HepG2 (cell line): ENCODE data around the gene SIRPB1. TPM values are rescaled to one million over a fixed set of nuclear protein-coding genes. Genes with fewer than 3 reads are reported as not detected.

Source experiments
- CBX1 ChIP-seq: IDR thresholded peaks from one replicate; pipeline ENCODE4 v1.6.1; 2016; ENCODE audit warnings: antibody characterized with exemption, low read depth
- FOXK1 ChIP-seq: sonication (generic); formaldehyde crosslinking; IDR thresholded peaks from 2 replicates; pipeline ENCODE4 v1.4.0; 2020; ENCODE audit warnings: low read depth, missing genetic modification reagents, borderline replicate concordance
- HNF4A ChIP-seq: sonication (generic); formaldehyde crosslinking; IDR thresholded peaks from 2 replicates; pipeline ENCODE4 v1.4.0; 2020; ENCODE audit warnings: missing genetic modification reagents
- MED1 ChIP-seq: sonication (generic); formaldehyde crosslinking; IDR thresholded peaks from 2 replicates; pipeline ENCODE4 v1.4.0; 2020; ENCODE audit warnings: missing genetic modification reagents
- NCOR1 ChIP-seq: fragments of 200-600 bp; sonication (generic); IDR thresholded peaks from 2 replicates; pipeline ENCODE4 v1.7.0; 2017; ENCODE audit warnings: antibody characterized with exemption, low read length, borderline replicate concordance
- PAX8 ChIP-seq: sonication (generic); formaldehyde crosslinking; IDR thresholded peaks from 2 replicates; pipeline ENCODE4 v1.8.0; 2022; ENCODE audit warnings: mild to moderate bottlenecking, missing genetic modification reagents, borderline replicate concordance
- SOX6 ChIP-seq, 2 experiments: fragments of 450-650 bp in 1 of 2; sonication (generic) in 1 of 2; formaldehyde crosslinking in 1 of 2; IDR thresholded peaks; 2 replicates each; pipeline versions ENCODE4 v1.4.0 to v1.6.1; 2017 to 2020; ENCODE audit warnings: antibody characterized with exemption in 1 of 2, mild to moderate bottlenecking in 1 of 2, missing genetic modification reagents in 1 of 2
- TBX2 ChIP-seq: sonication (generic); formaldehyde crosslinking; IDR thresholded peaks from 2 replicates; pipeline ENCODE4 v1.5.0; 2020; ENCODE audit warnings: missing genetic modification reagents, mild to moderate bottlenecking, borderline replicate concordance
- TEAD3 ChIP-seq: optimal IDR thresholded peaks from 2 replicates; pipeline ENCODE3; 2016; ENCODE audit warnings: borderline replicate concordance
- TOPORS ChIP-seq: sonication (generic); formaldehyde crosslinking; IDR thresholded peaks from 2 replicates; pipeline ENCODE4 v1.8.0; 2023; ENCODE audit warnings: mild to moderate bottlenecking, missing genetic modification reagents
- ZFP82 ChIP-seq: sonication (generic); formaldehyde crosslinking; IDR thresholded peaks from 2 replicates; pipeline ENCODE4 v1.5.1; 2020; ENCODE audit warnings: mild to moderate bottlenecking, missing genetic modification reagents, borderline replicate concordance
- ZNF274 ChIP-seq: sonication (generic); formaldehyde crosslinking; IDR thresholded peaks from 2 replicates; pipeline ENCODE4 v1.5.1; 2020; ENCODE audit warnings: mild to moderate bottlenecking, missing genetic modification reagents
- ZNF724P ChIP-seq: sonication (generic); formaldehyde crosslinking; IDR thresholded peaks from 2 replicates; pipeline ENCODE4 v1.8.0; 2022; ENCODE audit warnings: missing genetic modification reagents, borderline replicate concordance
- ZSCAN30 ChIP-seq: sonication (generic); formaldehyde crosslinking; IDR thresholded peaks from 2 replicates; pipeline ENCODE4 v1.5.0; 2020; ENCODE audit warnings: mild to moderate bottlenecking, missing genetic modification reagents
- polyA plus RNA-seq, 8 experiments: library from polyadenylated mRNA; depleted of rRNA in 3 of 8; stranded (reverse) in 7 of 8; unstranded in 1 of 8; fragments of >200 nt; fragmentation: Illumina TruSeq in 4 of 8; extraction: Trizol in 4 of 8; gene quantifications; 2 replicates each; pipeline versions ENCODE4 v1.2.1 to v1.2.3, GENCODE V29; 2011 to 2016; ENCODE audit warnings: low read depth in 4 of 8, missing spikeins in 1 of 8, mixed read lengths in 1 of 8; ENCODE audit not compliant: insufficient read depth in 1 of 8
- total RNA-seq, 5 experiments: library from RNA; depleted of rRNA; stranded (reverse); fragments of >200 nt; fragmentation: Illumina TruSeq; extraction: Trizol; gene quantifications; 2 replicates each; pipeline ENCODE4 v1.2.3, GENCODE V29; 2016; ENCODE audit warnings: low read depth in 1 of 5
- TF ChIP-seq, protein P1 (sequence below): sonication (generic); formaldehyde crosslinking; IDR thresholded peaks from 2 replicates; pipeline ENCODE4 v1.9.0; 2022; ENCODE audit warnings: missing genetic modification reagents, mild to moderate bottlenecking, borderline replicate concordance
- TF ChIP-seq, protein P2 (sequence below): sonication (generic); formaldehyde crosslinking; IDR thresholded peaks from 2 replicates; pipeline ENCODE4 v1.8.0; 2022; ENCODE audit warnings: missing genetic modification reagents, mild to moderate bottlenecking, borderline replicate concordance
- TF ChIP-seq, protein P3 (sequence below): sonication (generic); formaldehyde crosslinking; IDR thresholded peaks from 2 replicates; pipeline ENCODE4 v1.4.0; 2020; ENCODE audit warnings: low read depth, mild to moderate bottlenecking, missing genetic modification reagents
- TF ChIP-seq, protein P4 (sequence below): sonication (generic); formaldehyde crosslinking; conservative IDR thresholded peaks from 2 replicates; pipeline ENCODE4 v1.4.0; 2020; ENCODE audit warnings: missing genetic modification reagents
- TF ChIP-seq, protein P5 (sequence below): sonication (generic); formaldehyde crosslinking; IDR thresholded peaks from 2 replicates; pipeline ENCODE4 v1.8.1; 2023; ENCODE audit warnings: mild to moderate bottlenecking, missing genetic modification reagents
- TF ChIP-seq, protein P6 (sequence below): sonication (generic); formaldehyde crosslinking; IDR thresholded peaks from 2 replicates; pipeline ENCODE4 v1.5.1; 2020; ENCODE audit warnings: missing genetic modification reagents, mild to moderate bottlenecking, borderline replicate concordance
- TF ChIP-seq, protein P7 (sequence below): IDR thresholded peaks from 2 replicates; pipeline ENCODE4 v1.6.1; 2016; ENCODE audit warnings: mild to moderate bottlenecking, missing biosample characterization, missing genetic modification reagents

The SIRPB1 gene
- total and polyA plus RNA-seq, 2 of the 13 experiments (the other 11 are each of a cell fraction or from before 2014, with no cell fraction given) = 0.41 to 1.4 TPM

DNA sequence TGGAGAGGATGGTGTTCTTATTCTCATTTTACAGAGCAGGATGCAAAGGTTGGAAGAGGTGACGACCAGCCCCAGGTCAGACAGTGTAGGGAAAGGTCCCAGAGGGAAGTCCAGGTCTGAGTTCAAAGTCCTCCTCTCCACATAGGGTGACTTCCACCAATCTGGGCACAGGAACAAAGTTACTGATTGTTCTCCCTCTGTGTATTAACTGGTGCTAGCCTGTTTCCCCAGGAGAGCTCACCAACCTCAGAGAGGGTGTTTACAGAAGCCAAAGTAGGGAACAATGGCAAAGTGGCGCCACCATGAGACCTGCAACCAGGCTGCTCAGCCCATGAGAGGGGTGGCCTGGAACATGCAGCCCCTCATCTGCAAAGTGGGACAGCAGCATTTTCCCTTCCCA, 16.8 kb upstream of the SIRPB1 start (continued):
- TF ChIP-seq, protein P1, sequence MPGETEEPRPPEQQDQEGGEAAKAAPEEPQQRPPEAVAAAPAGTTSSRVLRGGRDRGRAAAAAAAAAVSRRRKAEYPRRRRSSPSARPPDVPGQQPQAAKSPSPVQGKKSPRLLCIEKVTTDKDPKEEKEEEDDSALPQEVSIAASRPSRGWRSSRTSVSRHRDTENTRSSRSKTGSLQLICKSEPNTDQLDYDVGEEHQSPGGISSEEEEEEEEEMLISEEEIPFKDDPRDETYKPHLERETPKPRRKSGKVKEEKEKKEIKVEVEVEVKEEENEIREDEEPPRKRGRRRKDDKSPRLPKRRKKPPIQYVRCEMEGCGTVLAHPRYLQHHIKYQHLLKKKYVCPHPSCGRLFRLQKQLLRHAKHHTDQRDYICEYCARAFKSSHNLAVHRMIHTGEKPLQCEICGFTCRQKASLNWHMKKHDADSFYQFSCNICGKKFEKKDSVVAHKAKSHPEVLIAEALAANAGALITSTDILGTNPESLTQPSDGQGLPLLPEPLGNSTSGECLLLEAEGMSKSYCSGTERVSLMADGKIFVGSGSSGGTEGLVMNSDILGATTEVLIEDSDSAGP = no peak; the same call in 1 of the 2 replicates
- TF ChIP-seq PAX8 (CRISPR knock-in tag) (no peak), NCOR1 (peak; percentile 59; the same call in 1 of the 2 replicates), MED1 (CRISPR knock-in tag) (peak; percentile 54; the same call in 1 of the 2 replicates), HNF4A (CRISPR knock-in tag) (peak; percentile 97), SOX6 (IDR thresholded peaks at IDR 0.05) (no peak), SOX6 (CRISPR knock-in tag; IDR thresholded peaks at IDR 0.05) (peak; percentile 94), ZFP82 (no peak), TEAD3 (CRISPR knock-in tag) (peak; percentile 51), ZNF724P (CRISPR knock-in tag) (0 out of 2 replicates have a peak, but pooled peaks have one; percentile 31), ZNF274 (CRISPR knock-in tag) (no peak), CBX1 (no peak), TBX2 (CRISPR knock-in tag) (peak; percentile 55; the same call in 1 of the 2 replicates), FOXK1 (CRISPR knock-in tag) (peak; percentile 70; the same call in 1 of the 2 replicates), TOPORS (no peak), ZSCAN30 (0 out of 2 replicates have a peak, but pooled peaks have one; percentile 46)
- TF ChIP-seq, protein P2, sequence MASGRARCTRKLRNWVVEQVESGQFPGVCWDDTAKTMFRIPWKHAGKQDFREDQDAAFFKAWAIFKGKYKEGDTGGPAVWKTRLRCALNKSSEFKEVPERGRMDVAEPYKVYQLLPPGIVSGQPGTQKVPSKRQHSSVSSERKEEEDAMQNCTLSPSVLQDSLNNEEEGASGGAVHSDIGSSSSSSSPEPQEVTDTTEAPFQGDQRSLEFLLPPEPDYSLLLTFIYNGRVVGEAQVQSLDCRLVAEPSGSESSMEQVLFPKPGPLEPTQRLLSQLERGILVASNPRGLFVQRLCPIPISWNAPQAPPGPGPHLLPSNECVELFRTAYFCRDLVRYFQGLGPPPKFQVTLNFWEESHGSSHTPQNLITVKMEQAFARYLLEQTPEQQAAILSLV (CRISPR knock-in tag) = no peak; the same call in 1 of the 2 replicates
- TF ChIP-seq, protein P3, sequence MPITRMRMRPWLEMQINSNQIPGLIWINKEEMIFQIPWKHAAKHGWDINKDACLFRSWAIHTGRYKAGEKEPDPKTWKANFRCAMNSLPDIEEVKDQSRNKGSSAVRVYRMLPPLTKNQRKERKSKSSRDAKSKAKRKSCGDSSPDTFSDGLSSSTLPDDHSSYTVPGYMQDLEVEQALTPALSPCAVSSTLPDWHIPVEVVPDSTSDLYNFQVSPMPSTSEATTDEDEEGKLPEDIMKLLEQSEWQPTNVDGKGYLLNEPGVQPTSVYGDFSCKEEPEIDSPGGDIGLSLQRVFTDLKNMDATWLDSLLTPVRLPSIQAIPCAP (CRISPR knock-in tag) = no peak
- TF ChIP-seq, protein P4, sequence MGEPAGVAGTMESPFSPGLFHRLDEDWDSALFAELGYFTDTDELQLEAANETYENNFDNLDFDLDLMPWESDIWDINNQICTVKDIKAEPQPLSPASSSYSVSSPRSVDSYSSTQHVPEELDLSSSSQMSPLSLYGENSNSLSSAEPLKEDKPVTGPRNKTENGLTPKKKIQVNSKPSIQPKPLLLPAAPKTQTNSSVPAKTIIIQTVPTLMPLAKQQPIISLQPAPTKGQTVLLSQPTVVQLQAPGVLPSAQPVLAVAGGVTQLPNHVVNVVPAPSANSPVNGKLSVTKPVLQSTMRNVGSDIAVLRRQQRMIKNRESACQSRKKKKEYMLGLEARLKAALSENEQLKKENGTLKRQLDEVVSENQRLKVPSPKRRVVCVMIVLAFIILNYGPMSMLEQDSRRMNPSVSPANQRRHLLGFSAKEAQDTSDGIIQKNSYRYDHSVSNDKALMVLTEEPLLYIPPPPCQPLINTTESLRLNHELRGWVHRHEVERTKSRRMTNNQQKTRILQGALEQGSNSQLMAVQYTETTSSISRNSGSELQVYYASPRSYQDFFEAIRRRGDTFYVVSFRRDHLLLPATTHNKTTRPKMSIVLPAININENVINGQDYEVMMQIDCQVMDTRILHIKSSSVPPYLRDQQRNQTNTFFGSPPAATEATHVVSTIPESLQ (CRISPR knock-in tag) = no peak
- TF ChIP-seq, protein P5, sequence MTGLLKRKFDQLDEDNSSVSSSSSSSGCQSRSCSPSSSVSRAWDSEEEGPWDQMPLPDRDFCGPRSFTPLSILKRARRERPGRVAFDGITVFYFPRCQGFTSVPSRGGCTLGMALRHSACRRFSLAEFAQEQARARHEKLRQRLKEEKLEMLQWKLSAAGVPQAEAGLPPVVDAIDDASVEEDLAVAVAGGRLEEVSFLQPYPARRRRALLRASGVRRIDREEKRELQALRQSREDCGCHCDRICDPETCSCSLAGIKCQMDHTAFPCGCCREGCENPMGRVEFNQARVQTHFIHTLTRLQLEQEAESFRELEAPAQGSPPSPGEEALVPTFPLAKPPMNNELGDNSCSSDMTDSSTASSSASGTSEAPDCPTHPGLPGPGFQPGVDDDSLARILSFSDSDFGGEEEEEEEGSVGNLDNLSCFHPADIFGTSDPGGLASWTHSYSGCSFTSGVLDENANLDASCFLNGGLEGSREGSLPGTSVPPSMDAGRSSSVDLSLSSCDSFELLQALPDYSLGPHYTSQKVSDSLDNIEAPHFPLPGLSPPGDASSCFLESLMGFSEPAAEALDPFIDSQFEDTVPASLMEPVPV (CRISPR knock-in tag) = no peak
- TF ChIP-seq, protein P6, sequence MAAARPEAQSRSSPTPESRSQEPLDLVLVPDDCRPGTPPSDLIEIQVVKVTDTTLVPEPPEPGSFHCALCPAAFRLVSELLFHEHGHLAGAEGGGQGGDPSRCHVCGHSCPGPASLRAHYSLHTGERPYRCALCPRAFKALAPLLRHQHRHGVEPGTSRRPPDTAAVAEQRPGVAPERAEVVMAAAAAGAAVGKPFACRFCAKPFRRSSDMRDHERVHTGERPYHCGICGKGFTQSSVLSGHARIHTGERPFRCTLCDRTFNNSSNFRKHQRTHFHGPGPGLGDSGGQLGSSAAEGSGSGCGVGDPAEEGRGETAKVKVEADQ = no peak
- TF ChIP-seq, protein P7, sequence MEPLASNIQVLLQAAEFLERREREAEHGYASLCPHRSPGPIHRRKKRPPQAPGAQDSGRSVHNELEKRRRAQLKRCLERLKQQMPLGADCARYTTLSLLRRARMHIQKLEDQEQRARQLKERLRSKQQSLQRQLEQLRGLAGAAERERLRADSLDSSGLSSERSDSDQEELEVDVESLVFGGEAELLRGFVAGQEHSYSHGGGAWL (CRISPR knock-in tag) = no peak
